Measurements from ENCODE around the gene RCOR2.
"Not testable (repeated sequence)": the region's sequence is repeated elsewhere in the genome, so short reads cannot be mapped to it uniquely, and the experiment has no call there.

The RCOR2 gene

GRCh38 chr11:63876616-63877015 lies 40.3 kb downstream of the RCOR2 start:
- DNase-seq (ENCODE audit: low spot score): no peak

- DNase-seq (ENCODE audit: low spot score): no peak
Measured at GRCh38 chr11:63875506-63876065, 41.4 kb downstream of the RCOR2 start.

GRCh38 chr11:63874511-63874910 lies 42.5 kb downstream of the RCOR2 start:
- DNase-seq (ENCODE audit: low spot score): no peak

- DNase-seq (ENCODE audit: low spot score): no peak
Measured at GRCh38 chr11:63873311-63873710, 43.7 kb downstream of the RCOR2 start.

- DNase-seq (ENCODE audit: low spot score): no peak
Measured at GRCh38 chr11:63872800-63873197, 44.2 kb downstream of the RCOR2 start.

- peak; percentile 92 for DNase-seq (ENCODE audit: low spot score)
Measured at GRCh38 chr11:63871962-63872799, 44.8 kb downstream of the RCOR2 start.

GRCh38 chr11:63870351-63871140 lies 46.4 kb downstream of the RCOR2 start:
- no peak for DNase-seq (ENCODE audit: low spot score)

- no peak for DNase-seq (ENCODE audit: low spot score)
Measured at GRCh38 chr11:63869683-63870082, 47.3 kb downstream of the RCOR2 start.

- DNase-seq (ENCODE audit: low spot score): no peak
Measured at GRCh38 chr11:63869171-63869591, 47.8 kb downstream of the RCOR2 start.

- DNase-seq (ENCODE audit: low spot score): peak; percentile 52
Measured at GRCh38 chr11:63868399-63869064, 48.4 kb downstream of the RCOR2 start.

- DNase-seq (ENCODE audit: low spot score): no peak
Measured at GRCh38 chr11:63867511-63867910, 49.5 kb downstream of the RCOR2 start.

- peak; percentile 42 for DNase-seq (ENCODE audit: low spot score)
Measured at GRCh38 chr11:63866211-63866610, 50.8 kb downstream of the RCOR2 start.

GRCh38 chr11:63863620-63864019 lies 53.3 kb downstream of the RCOR2 start:
- not testable (repeated sequence) for DNase-seq (ENCODE audit: low spot score)

GRCh38 chr11:63862923-63863322 lies 54.0 kb downstream of the RCOR2 start:
- no peak for DNase-seq (ENCODE audit: low spot score)

Measured in GM03348 (cell line).